OCI-LY7 (cell line): Measurements from ENCODE around the gene TPP1. TPM values are rescaled to one million over a fixed set of nuclear protein-coding genes. Genes with fewer than 3 reads are reported as not detected.
A peak's percentile ranks its signal among the peaks of the same experiment; 100 is the strongest.

Experiments used
- BruUV-seq: library from RNA; stranded (reverse); fragments of 400-500 nt; replicated peaks from 2 replicates; lab custom pipeline; 2021; lab: Mats Ljungman, UMichigan
- CTCF ChIA-PET: fragments of 300-600 bp; sonication (Branson Sonifier 250); formaldehyde crosslinking; loops from one replicate; lab custom pipeline; 2022; ENCODE audit warnings: antibody characterized with exemption; ENCODE audit not compliant: unreplicated experiment; lab: Charles Lee
- POLR2A ChIA-PET: fragments of 300-600 bp; sonication (Branson Sonifier 250); formaldehyde crosslinking; loops from one replicate; lab custom pipeline; 2022; ENCODE audit warnings: antibody characterized with exemption; lab: Charles Lee
- DNase-seq: peaks from one replicate; pipeline ENCODE4 v3.0.0-alpha.2; 2015; ENCODE audit warnings: low spot score
- H2AFZ ChIP-seq: fragments of 200-600 bp; sonication (generic), shearing (Covaris generic); 2 replicates; pipeline ENCODE4 v1.6.1; 2014; ENCODE audit warnings: mild to moderate bottlenecking, antibody characterized with exemption, low read length, moderate library complexity
- H3K27ac ChIP-seq: fragments of 200-600 bp; sonication (generic); 2 replicates; pipeline ENCODE4 v1.5.1; 2014; ENCODE audit warnings: mixed run types, low read depth, mild to moderate bottlenecking, moderate library complexity, low read length, inconsistent platforms; ENCODE audit not compliant: poor library complexity, severe bottlenecking
- H3K36me3 ChIP-seq: fragments of 200-600 bp; sonication (generic); 2 replicates; pipeline ENCODE4 v1.6.1; 2014; ENCODE audit warnings: mild to moderate bottlenecking, antibody characterized with exemption, low read length, moderate library complexity, mixed read lengths; ENCODE audit not compliant: insufficient read depth
- H3K4me1 ChIP-seq: fragments of 200-600 bp; sonication (generic); 2 replicates; pipeline ENCODE4 v1.5.1; 2014; ENCODE audit warnings: mild to moderate bottlenecking, low read length; ENCODE audit not compliant: insufficient read depth, poor library complexity, severe bottlenecking
- H3K4me2 ChIP-seq: fragments of 200-600 bp; sonication (generic); 2 replicates; pipeline ENCODE4 v1.6.1; 2014; ENCODE audit warnings: mild to moderate bottlenecking, low read length
- H3K4me3 ChIP-seq: fragments of 200-600 bp; sonication (generic); 2 replicates; pipeline ENCODE4 v1.5.1; 2014; ENCODE audit warnings: mild to moderate bottlenecking, low read depth, low read length; ENCODE audit not compliant: poor library complexity, severe bottlenecking
- H3K79me2 ChIP-seq: fragments of 200-600 bp; sonication (generic); 2 replicates; pipeline ENCODE4 v1.6.1; 2016; ENCODE audit warnings: low read depth, mild to moderate bottlenecking, low read length, moderate library complexity, mixed read lengths; ENCODE audit not compliant: insufficient read depth
- H3K9me2 ChIP-seq: fragments of 200-600 bp; sonication (generic); 2 replicates; pipeline ENCODE4 v1.6.1; 2016; ENCODE audit warnings: mild to moderate bottlenecking, low read length, mixed read lengths; ENCODE audit not compliant: insufficient read depth
- H3K9me3 ChIP-seq: fragments of 200-600 bp; sonication (generic); 2 replicates; pipeline ENCODE4 v1.6.1; 2014; ENCODE audit warnings: mild to moderate bottlenecking, mixed run types, low read length, mixed read lengths
- H4K20me1 ChIP-seq: fragments of 200-600 bp; sonication (generic); 2 replicates; pipeline ENCODE4 v1.6.1; 2014; ENCODE audit warnings: mild to moderate bottlenecking, antibody characterized with exemption, low read length, moderate library complexity, mixed read lengths; ENCODE audit not compliant: insufficient read depth
- CTCF ChIP-seq: fragments of 200-600 bp; sonication (generic); conservative IDR thresholded peaks from 2 replicates; pipeline ENCODE4 v1.5.1; 2014; ENCODE audit warnings: mild to moderate bottlenecking, antibody characterized with exemption, low read length, moderate library complexity, mixed read lengths
- EZH2phosphoT487 ChIP-seq: fragments of 200-600 bp; sonication (generic); IDR thresholded peaks from 2 replicates; pipeline ENCODE4 v1.6.1; 2018; ENCODE audit warnings: low read depth, borderline replicate concordance, mild to moderate bottlenecking, mixed run types, antibody characterized with exemption, low read length, moderate library complexity, mixed read lengths
- intact Hi-C: fragments of 100-400 bp; cut with micrococcal nuclease; formaldehyde crosslinking; loops from one replicate; pipeline ENCODE4 v1.10.0; 2022; ENCODE audit not compliant: unreplicated experiment
- total RNA-seq, 2 experiments: library from RNA; depleted of rRNA in 1 of 2; stranded (reverse); fragments of >200 nt in 1 of 2; shearing (Covaris generic) in 1 of 2; gene quantifications; 2 replicates each; pipeline ENCODE4 v1.2.3, GENCODE V29; 2014 to 2022

The TPP1 gene
- total RNA-seq, 2 experiments from 2014 or later = 16.6 to 41.1 TPM

GRCh38 chr11:6611963-6612212 is 7.3 kb downstream of the TPP1 start:
- intact Hi-C loops = loop anchor here (1.0 to 2.0 kb wide), 2 partner anchors 35 to 71 kb away; partner anchors contain the start of gene MRPL17
- no peak for DNase-seq
- ChIA-PET POLR2A (interaction anchor here (0.6 to 2.2 kb wide), 12 partner anchors 7 to 74 kb away, joined by 3 to 22 read pairs (median 4); partner anchors contain the start of gene MRPL17), CTCF (interaction anchor here (0.6 to 1.5 kb wide), 3 partner anchors 10 to 71 kb away, joined by 3 to 8 read pairs (median 6); partner anchors contain the start of gene MRPL17)
- Histone ChIP-seq H4K20me1 (peaks cover 9% of the 10 kb centered on the region; the same call in 1 of the 2 replicates), H3K4me1 (peaks cover 32% of the 10 kb centered on the region), H3K4me3 (peak overlapping the region; percentile 87), H3K79me2 (peaks cover 16% of the 10 kb centered on the region; the same call in 1 of the 2 replicates), H3K9me2 (no peaks in the 10 kb centered on the region), H3K36me3 (peaks cover 51% of the 10 kb centered on the region), H3K4me2 (peak overlapping the region; percentile 90), H3K27ac (peak overlapping the region; percentile 32), H2AFZ (no peak overlapping the region), H3K9me3 (no peaks in the 10 kb centered on the region)
- BruUV-seq = no TSS peak
- TF ChIP-seq CTCF = no peak
- TF ChIP-seq EZH2phosphoT487 = no peak

GRCh38 chr11:6611092-6611962 is 7.9 kb downstream of the TPP1 start:
- BruUV-seq = TSS peak; percentile 54
- H3K4me3 ChIP-seq = peak overlapping the region; percentile 87
- H3K9me2 ChIP-seq = no peaks in the 10 kb centered on the region
- intact Hi-C loops = no loop called here
- no peak for TF ChIP-seq CTCF
- no peak for TF ChIP-seq EZH2phosphoT487
- H3K4me1 ChIP-seq = peaks cover 38% of the 10 kb centered on the region
- ChIA-PET CTCF (interaction anchor here (0.6 to 1.5 kb wide), 3 partner anchors 9 to 72 kb away, joined by 3 to 8 read pairs (median 6); partner anchors contain the start of gene MRPL17), POLR2A (interaction anchor here (0.6 to 2.2 kb wide), 11 partner anchors 9 to 74 kb away, joined by 3 to 22 read pairs (median 4); partner anchors contain the start of gene MRPL17)
- H3K4me2 ChIP-seq = peak overlapping the region; percentile 90
- peaks cover 21% of the 10 kb centered on the region; the same call in 1 of the 2 replicates for H3K79me2 ChIP-seq
- H3K9me3 ChIP-seq = no peaks in the 10 kb centered on the region
- H4K20me1 ChIP-seq = peaks cover 12% of the 10 kb centered on the region
- H2AFZ ChIP-seq = no peak overlapping the region
- H3K36me3 ChIP-seq = peaks cover 57% of the 10 kb centered on the region
- DNase-seq = peak; percentile 30
- H3K27ac ChIP-seq = peak overlapping the region; percentile 32
